Mucosa of descending colon (tissue), 3 donors: ENCODE data around the gene CPA4. TPM values are rescaled to one million over a fixed set of nuclear protein-coding genes. Genes with fewer than 3 reads are reported as not detected.
A peak's percentile ranks its signal among the peaks of the same experiment; 100 is the strongest.

Experiments
- ATAC-seq: fragments of 200-7000 bp; cut with Tn5 transposase; one replicate; pipeline ENCODE4 v1.9.1; 2020; ENCODE audit warnings: mild to moderate bottlenecking, moderate library complexity
- DNase-seq, 3 donors: peaks; one replicate each; pipeline ENCODE4 v3.0.0-alpha.2; 2020
- H3K36me3 ChIP-seq: fragments of 200-600 bp; one replicate; pipeline ENCODE4 v1.8.0; 2021; ENCODE audit warnings: low read depth, mild to moderate bottlenecking
- H3K4me1 ChIP-seq: fragments of 200-600 bp; one replicate; pipeline ENCODE4 v1.8.0; 2021; ENCODE audit warnings: low read depth, mild to moderate bottlenecking
- H3K4me3 ChIP-seq: fragments of 200-600 bp; one replicate; pipeline ENCODE4 v1.8.0; 2021; ENCODE audit warnings: mild to moderate bottlenecking
- H3K9me3 ChIP-seq: fragments of 200-600 bp; one replicate; pipeline ENCODE4 v1.8.0; 2021; ENCODE audit warnings: mild to moderate bottlenecking
- intact Hi-C, 2 donors: fragments of 100-400 bp; cut with DNase I in 1 of 2; cut with micrococcal nuclease in 1 of 2; formaldehyde crosslinking; loops; one replicate each; pipeline versions ENCODE4 v1.11.0 to v1.11.1; 2022; cut with DNase I, micrococcal nuclease
- total RNA-seq, 3 donors: library from RNA; stranded (reverse); fragmentation: NEBNext Ultra II Directional in 2 of 3; extraction: Animal tissue kit (Norgen Biotek cat#: 25700) in 2 of 3; gene quantifications; one replicate each; pipeline versions ENCODE4 v1.2.1 to v1.2.4, GENCODE V29; 2021 to 2023
- TF ChIP-seq, protein P1 (sequence below): fragments of 200-600 bp; IDR thresholded peaks from one replicate; pipeline ENCODE4 v1.8.0; 2022; ENCODE audit warnings: antibody characterized with exemption, mild to moderate bottlenecking
- donor health status: DM: no; HTN: no; CAD: no; lungs with moderate emphysema.
- donor health status: DM: no; HTN: no; CAD: no.
- donor health status: DM: no; HTN: yes; CAD: no.

CPA4 gene
- total RNA-seq, 3 donors from 2014 or later = not detected

- DNase-seq (no peak), ATAC-seq (no peak)
- TF ChIP-seq, protein P1, sequence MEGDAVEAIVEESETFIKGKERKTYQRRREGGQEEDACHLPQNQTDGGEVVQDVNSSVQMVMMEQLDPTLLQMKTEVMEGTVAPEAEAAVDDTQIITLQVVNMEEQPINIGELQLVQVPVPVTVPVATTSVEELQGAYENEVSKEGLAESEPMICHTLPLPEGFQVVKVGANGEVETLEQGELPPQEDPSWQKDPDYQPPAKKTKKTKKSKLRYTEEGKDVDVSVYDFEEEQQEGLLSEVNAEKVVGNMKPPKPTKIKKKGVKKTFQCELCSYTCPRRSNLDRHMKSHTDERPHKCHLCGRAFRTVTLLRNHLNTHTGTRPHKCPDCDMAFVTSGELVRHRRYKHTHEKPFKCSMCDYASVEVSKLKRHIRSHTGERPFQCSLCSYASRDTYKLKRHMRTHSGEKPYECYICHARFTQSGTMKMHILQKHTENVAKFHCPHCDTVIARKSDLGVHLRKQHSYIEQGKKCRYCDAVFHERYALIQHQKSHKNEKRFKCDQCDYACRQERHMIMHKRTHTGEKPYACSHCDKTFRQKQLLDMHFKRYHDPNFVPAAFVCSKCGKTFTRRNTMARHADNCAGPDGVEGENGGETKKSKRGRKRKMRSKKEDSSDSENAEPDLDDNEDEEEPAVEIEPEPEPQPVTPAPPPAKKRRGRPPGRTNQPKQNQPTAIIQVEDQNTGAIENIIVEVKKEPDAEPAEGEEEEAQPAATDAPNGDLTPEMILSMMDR = no peak
- Histone ChIP-seq H3K4me1 (no peaks in the 10 kb centered on the region), H3K36me3 (no peaks in the 10 kb centered on the region), H3K4me3 (no peak overlapping the region), H3K9me3 (peaks cover 36% of the 10 kb centered on the region)
- intact Hi-C loops = no loop called here
Observed at GRCh38 chr7:130258494-130259078, 34.4 kb upstream of the CPA4 start.

DNA sequence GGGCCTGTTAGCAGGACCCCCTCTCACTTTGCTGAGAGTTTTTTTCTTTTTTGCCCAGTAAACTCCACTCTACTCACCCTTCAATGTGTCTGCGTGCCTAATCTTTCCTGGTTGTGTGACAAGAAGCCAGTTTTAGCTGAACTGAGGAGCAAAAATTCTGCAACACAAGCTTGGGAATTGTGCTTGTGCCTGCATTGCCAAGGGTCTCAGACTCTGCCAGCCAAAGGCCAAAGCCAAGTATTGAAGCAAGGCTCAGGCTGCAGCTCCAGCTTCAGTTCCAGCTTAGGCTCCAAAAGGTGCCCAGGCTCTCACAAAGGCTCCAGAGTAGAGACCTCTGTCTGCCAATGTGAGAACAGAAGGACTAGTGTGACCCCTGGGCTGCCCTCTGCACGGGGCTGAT lies 30.5 kb upstream of the CPA4 start:
- TF ChIP-seq, protein P1 = no peak
- Histone ChIP-seq H3K4me3 (no peak overlapping the region), H3K36me3 (no peaks in the 10 kb centered on the region), H3K4me1 (no peaks in the 10 kb centered on the region), H3K9me3 (peaks cover 26% of the 10 kb centered on the region)
- ATAC-seq = no peak
- DNase-seq = no peak
- intact Hi-C loops = no loop called here

DNA sequence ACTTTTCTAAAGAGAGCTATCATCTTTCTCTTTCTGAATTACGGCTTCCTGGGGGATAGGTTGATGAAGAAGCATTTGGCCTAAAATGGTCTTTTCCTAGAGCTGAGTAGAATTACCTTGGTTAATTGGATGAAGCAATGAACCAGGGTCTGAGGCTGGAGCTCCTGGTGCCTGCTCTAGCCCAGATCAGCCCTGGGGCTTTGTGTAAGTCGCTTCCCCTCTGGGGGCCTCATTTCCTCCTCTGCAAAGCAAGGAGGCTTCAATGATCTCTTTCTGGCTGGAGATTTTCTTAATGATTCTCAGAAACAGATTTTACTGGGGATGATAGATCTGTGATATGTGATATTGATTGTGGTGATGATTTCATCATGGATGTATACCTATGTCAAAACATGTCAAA lies 29.8 kb upstream of the CPA4 start:
- Histone ChIP-seq H3K4me3 (no peak overlapping the region), H3K9me3 (peaks cover 20% of the 10 kb centered on the region), H3K36me3 (no peaks in the 10 kb centered on the region), H3K4me1 (no peaks in the 10 kb centered on the region)
- ATAC-seq (no peak), DNase-seq (no peak)
- intact Hi-C loops = no loop called here
- TF ChIP-seq, protein P1 = no peak

- Histone ChIP-seq H3K36me3 (no peaks in the 10 kb centered on the region), H3K9me3 (no peaks in the 10 kb centered on the region), H3K4me3 (no peak within 1 kb of the TSS), H3K4me1 (no peaks in the 10 kb centered on the region)
- peak; percentile 91 for ATAC-seq
- TF ChIP-seq, protein P1 = no peak
- intact Hi-C loops = no loop called here
- DNase-seq = no peak
Observed at GRCh38 chr7:130266258-130266960, 26.6 kb upstream of the CPA4 start, which contains the start of gene CPA2. CPA2 (plus strand) TSS chr7:130266863; CDS start chr7:130266882, 19 bp downstream.

- ATAC-seq = no peak
- intact Hi-C loops = no loop called here
- Histone ChIP-seq H3K9me3 (no peaks in the 10 kb centered on the region), H3K4me3 (no peak overlapping the region), H3K4me1 (no peaks in the 10 kb centered on the region), H3K36me3 (no peaks in the 10 kb centered on the region)
- no peak for DNase-seq
- TF ChIP-seq, protein P1 = no peak
Observed at GRCh38 chr7:130266961-130267321, 26.0 kb upstream of the CPA4 start.
